ENCODE results near the gene GRAMD4. TPM values are rescaled to one million over a fixed set of nuclear protein-coding genes. Genes with fewer than 3 reads are reported as not detected.

The GRAMD4 gene
- total and polyA plus RNA-seq, 2 donors (not counting 1 experiment from before 2014, with no cell fraction given), result 17.0 to 88.1 TPM

DNA sequence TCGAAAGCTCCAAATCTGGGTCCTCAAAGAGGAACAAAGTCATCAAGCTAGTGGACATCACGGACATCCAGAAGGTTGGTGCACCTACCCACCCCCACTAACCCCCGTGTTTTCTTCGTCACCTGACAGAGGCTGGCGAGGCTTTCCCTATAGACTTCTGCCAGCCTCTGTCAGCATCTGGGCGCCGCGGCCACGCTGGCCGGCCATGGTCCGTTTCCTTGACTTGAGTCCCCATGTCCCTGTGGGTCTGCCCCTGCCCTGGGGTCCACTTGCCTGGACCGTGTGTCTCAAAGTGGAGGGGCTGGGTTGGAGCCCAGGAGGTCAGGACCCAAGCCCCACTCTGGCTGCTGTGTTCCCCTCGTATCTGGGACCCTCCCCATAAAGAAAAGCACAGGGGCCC is 55.3 kb downstream of the GRAMD4 start:
- Mint-ChIP-seq H3K27me3 (no peaks in the 10 kb centered on the region), H3K27ac (no peak overlapping the region), H3K4me3 (no peak overlapping the region), H3K9me3 (ENCODE audit: insufficient read depth) (no peaks in the 10 kb centered on the region), H3K4me1 (peaks cover 34% of the 10 kb centered on the region)
- intact Hi-C loops (cut with micrococcal nuclease), result loop anchor here (2.0 kb wide), 1 partner anchor 59 kb away; no protein-coding TSS in a partner anchor
- DNase-seq, result no peak
- peaks cover 32 to 39% of the 10 kb centered on the region in 2 donors for H3K4me1 ChIP-seq (ENCODE audit: control insufficient read depth in 2 of 2, insufficient read depth in 2 of 2, low read length in 2 of 2)
- peaks cover 0 to 21% (median 0%) of the 10 kb centered on the region in 4 experiments for H3K27me3 ChIP-seq (replicated peaks in 1 of 4; ENCODE audit: control extremely low read depth in 1 of 4, control insufficient read depth in 3 of 4, insufficient read depth in 4 of 4, low read length in 3 of 4)
- ChIA-PET POLR2A (interaction anchor here (0.7 kb wide), 1 partner anchor 132 kb away, joined by 3 read pairs; no protein-coding TSS in a partner anchor), CTCF (interaction anchor here (1.4 kb wide), 1 partner anchor 112 kb away, joined by 4 read pairs; no protein-coding TSS in a partner anchor)
- H3K9ac ChIP-seq (ENCODE audit: low read length), result no peak overlapping the region
- WGBS (ENCODE audit: insufficient coverage), result 97% methylated on average over 13 of the region's 13 CpGs
- no peak overlapping the region for H2AFZ ChIP-seq (ENCODE audit: insufficient read depth, low read depth, low read length, poor library complexity, severe bottlenecking)
- no peak for ATAC-seq (ENCODE audit: low read depth)
- H3K4me3 ChIP-seq (ENCODE audit: control extremely low read depth in 1 of 5, extremely low read depth in 1 of 5, insufficient read depth in 1 of 5, low read depth in 2 of 5, low read length in 4 of 5), result no peak overlapping the region
- peaks cover 85% of the 10 kb centered on the region for H4K20me1 ChIP-seq (ENCODE audit: control insufficient read depth, insufficient read depth, low read length, poor library complexity, severe bottlenecking)
- peaks cover 32% of the 10 kb centered on the region for H3K79me2 ChIP-seq (ENCODE audit: control insufficient read depth, insufficient read depth, low read length)
- H3K4me2 ChIP-seq (replicated peaks; ENCODE audit: low read depth, low read length, poor library complexity, severe bottlenecking), result peak overlapping the region; percentile 76
- H3K27ac ChIP-seq (ENCODE audit: low read length in 2 of 2), result no peak overlapping the region
- peaks cover 0 to 6% (median 0%) of the 10 kb centered on the region in 3 donors for H3K9me3 ChIP-seq (ENCODE audit: control extremely low read depth in 1 of 3, control insufficient read depth in 2 of 3, insufficient read depth in 1 of 3, low read length in 2 of 3)
- peaks cover 0 to 39% of the 10 kb centered on the region in 2 experiments for H3K36me3 ChIP-seq (replicated peaks in 1 of 2; ENCODE audit: control extremely low read depth in 1 of 2, control insufficient read depth in 1 of 2, extremely low read depth in 1 of 2, insufficient read depth in 2 of 2, low read length in 1 of 2)
- TF ChIP-seq CTCF (IDR thresholded peaks at IDR 0.05) (no peak), EZH2 (IDR thresholded peaks at IDR 0.05; ENCODE audit: borderline replicate concordance, insufficient read depth, low read depth, low read length, poor library complexity, severe bottlenecking) (no peak)

- H3K4me2 ChIP-seq (replicated peaks; ENCODE audit: low read depth, low read length, poor library complexity, severe bottlenecking), result no peak overlapping the region
- H3K9me3 ChIP-seq (ENCODE audit: control extremely low read depth in 1 of 3, control insufficient read depth in 2 of 3, insufficient read depth in 1 of 3, low read length in 2 of 3), result peaks cover 0 to 6% (median 0%) of the 10 kb centered on the region in 3 donors
- H4K20me1 ChIP-seq (ENCODE audit: control insufficient read depth, insufficient read depth, low read length, poor library complexity, severe bottlenecking), result peaks cover 87% of the 10 kb centered on the region
- CTCF ChIA-PET, result interaction anchor here (1.4 kb wide), 1 partner anchor 113 kb away, joined by 4 read pairs; no protein-coding TSS in a partner anchor
- POLR2A ChIA-PET, result no interaction called here
- TF ChIP-seq CTCF (IDR thresholded peaks at IDR 0.05) (no peak), EZH2 (IDR thresholded peaks at IDR 0.05; ENCODE audit: borderline replicate concordance, insufficient read depth, low read depth, low read length, poor library complexity, severe bottlenecking) (no peak)
- peaks cover 32% of the 10 kb centered on the region for H3K79me2 ChIP-seq (ENCODE audit: control insufficient read depth, insufficient read depth, low read length)
- H2AFZ ChIP-seq (ENCODE audit: insufficient read depth, low read depth, low read length, poor library complexity, severe bottlenecking), result no peak overlapping the region
- H3K4me1 ChIP-seq (ENCODE audit: control insufficient read depth in 2 of 2, insufficient read depth in 2 of 2, low read length in 2 of 2), result peaks cover 32 to 39% of the 10 kb centered on the region in 2 donors
- Mint-ChIP-seq H3K27ac (no peak overlapping the region), H3K4me3 (no peak overlapping the region), H3K27me3 (no peaks in the 10 kb centered on the region), H3K9me3 (ENCODE audit: insufficient read depth) (no peaks in the 10 kb centered on the region), H3K4me1 (peaks cover 34% of the 10 kb centered on the region)
- H3K27ac ChIP-seq (ENCODE audit: low read length in 2 of 2), result no peak overlapping the region
- H3K9ac ChIP-seq (ENCODE audit: low read length), result no peak overlapping the region
- H3K4me3 ChIP-seq (ENCODE audit: control extremely low read depth in 1 of 5, extremely low read depth in 1 of 5, insufficient read depth in 1 of 5, low read depth in 2 of 5, low read length in 4 of 5), result no peak overlapping the region
- intact Hi-C loops (cut with micrococcal nuclease), result loop anchor here (2.0 kb wide), 1 partner anchor 59 kb away; no protein-coding TSS in a partner anchor
- no peak for DNase-seq
- H3K36me3 ChIP-seq (replicated peaks in 1 of 2; ENCODE audit: control extremely low read depth in 1 of 2, control insufficient read depth in 1 of 2, extremely low read depth in 1 of 2, insufficient read depth in 2 of 2, low read length in 1 of 2), result peaks cover 0 to 37% of the 10 kb centered on the region in 2 experiments
- no peak for ATAC-seq (ENCODE audit: low read depth)
- 89% methylated on average over 14 of the region's 16 CpGs for WGBS (ENCODE audit: insufficient coverage)
- H3K27me3 ChIP-seq (replicated peaks in 1 of 4; ENCODE audit: control extremely low read depth in 1 of 4, control insufficient read depth in 3 of 4, insufficient read depth in 4 of 4, low read length in 3 of 4), result peaks cover 0 to 21% (median 0%) of the 10 kb centered on the region in 4 experiments
Observed at GRCh38 chr22:46675938-46676337, 55.8 kb downstream of the GRAMD4 start.

Measured in B cell (primary cell).